ENCODE data around the gene CD8B.

The CD8B gene

DNA sequence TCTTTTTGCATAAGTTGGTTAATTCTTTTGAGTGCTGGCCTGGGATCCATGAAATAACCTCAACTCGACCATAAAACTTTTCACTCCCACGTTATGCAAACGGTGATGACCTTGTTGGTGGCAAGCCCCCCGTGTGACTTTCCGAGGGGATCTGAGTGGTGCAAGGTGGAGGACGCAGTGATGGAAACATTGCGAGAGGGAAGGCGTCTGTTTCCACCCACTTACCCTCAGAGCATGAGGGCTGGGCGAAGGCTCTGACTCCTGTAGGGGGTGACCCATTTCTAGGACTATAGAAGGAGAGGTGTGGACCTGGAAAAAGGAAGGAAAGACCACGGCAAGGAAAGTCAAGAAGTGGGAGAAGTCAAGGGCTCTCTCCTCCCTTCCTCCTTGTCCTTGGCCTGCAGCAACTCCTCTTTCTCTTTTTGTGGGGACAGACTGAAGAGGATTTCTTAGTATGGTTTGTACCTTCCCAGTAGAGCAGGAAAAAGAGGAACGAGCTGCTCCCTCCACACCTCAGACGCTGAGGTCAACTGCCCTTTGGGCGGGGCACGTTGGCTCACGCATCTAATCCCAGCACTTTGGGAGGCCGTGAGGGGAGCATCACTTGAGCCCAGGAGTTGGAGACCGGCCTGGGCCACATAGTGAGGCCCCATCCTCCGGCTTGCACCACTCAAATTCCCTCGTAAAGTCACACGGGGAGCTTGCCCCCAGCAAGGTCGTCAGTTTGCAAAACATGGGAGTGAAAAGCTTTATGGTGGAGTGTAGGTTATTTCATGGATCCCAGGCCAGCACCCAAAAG lies 55.4 kb downstream of the CD8B start:
- no peak for DNase-seq (ENCODE audit: low spot score)

DNA sequence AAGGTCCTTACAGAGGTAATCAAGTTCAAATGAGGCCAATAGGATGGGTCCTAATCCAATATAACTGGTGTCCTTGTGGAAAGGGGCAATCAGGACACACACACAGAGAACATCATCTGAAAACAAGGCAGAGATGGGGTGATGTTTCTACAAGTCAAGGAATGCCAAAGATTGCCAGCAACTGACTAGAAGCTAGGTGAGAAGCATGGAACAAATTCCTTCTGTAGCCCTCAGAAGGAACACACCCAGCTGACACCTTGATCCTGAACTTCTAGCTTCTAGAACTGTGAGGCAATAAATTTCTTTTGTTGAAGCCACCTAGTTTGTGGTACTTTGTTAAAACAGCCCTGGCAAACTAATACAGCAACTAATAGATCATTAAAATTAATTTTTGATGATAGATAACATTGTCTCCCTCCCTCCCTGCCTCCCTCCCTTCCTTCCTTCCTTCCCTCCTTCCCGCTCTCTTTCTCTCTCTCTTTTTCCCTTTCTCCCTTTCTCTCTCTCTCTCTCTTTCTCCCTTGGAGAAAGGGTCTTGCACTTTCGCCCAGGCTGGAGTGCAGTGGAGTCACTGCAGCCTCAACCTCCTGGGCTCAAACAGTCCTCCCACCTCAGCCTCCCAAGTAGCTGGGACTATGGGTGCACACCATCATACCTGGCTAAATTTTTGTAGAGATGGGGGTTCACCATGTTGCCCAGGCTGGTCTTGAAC lies 60.7 kb downstream of the CD8B start:
- DNase-seq (ENCODE audit: low spot score) = no peak

DNA sequence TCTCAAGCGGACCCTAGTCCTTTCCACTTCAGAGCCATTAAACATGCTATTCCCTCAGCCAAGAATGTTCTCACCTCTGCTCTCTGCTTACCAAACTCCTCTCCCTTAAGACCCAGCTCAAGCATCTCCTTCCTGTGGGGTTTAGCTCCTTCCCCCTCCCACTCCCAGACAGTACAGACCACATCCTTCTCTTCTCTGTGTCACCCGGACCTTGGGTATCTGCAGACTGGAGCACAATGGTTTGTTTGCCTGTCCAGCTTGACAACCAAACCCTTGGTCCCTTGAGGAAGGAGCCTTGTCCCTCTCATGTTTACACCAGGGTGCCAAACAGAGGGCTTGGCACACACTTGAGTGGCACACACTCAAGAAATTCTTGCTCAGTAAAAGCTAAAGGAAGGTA lies 66.8 kb downstream of the CD8B start:
- no peak for DNase-seq (ENCODE audit: low spot score)

DNA sequence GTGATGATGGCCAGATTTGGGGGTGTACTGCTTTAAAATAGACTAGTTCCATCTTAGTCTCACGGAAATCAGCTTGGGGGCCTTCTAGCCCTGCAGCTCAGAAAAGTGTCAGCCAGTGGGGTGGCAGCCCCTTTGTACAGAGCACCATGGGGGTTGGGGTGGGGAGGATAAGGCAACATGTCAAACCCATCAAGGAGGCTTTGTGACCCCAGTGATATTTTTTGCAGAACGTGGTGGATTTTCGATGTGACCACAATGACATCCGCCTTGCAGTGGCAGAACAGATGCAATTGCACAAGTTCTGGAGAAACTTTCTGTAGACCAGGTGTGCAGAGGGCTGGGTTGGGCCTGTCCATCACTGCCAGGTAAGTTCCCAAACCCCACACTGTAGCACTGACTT lies 67.9 kb downstream of the CD8B start:
- DNase-seq (ENCODE audit: low spot score) = no peak

GRCh38 chr2:86791573-86791972 lies 70.1 kb downstream of the CD8B start:
- no peak for DNase-seq (ENCODE audit: low spot score)

DNA sequence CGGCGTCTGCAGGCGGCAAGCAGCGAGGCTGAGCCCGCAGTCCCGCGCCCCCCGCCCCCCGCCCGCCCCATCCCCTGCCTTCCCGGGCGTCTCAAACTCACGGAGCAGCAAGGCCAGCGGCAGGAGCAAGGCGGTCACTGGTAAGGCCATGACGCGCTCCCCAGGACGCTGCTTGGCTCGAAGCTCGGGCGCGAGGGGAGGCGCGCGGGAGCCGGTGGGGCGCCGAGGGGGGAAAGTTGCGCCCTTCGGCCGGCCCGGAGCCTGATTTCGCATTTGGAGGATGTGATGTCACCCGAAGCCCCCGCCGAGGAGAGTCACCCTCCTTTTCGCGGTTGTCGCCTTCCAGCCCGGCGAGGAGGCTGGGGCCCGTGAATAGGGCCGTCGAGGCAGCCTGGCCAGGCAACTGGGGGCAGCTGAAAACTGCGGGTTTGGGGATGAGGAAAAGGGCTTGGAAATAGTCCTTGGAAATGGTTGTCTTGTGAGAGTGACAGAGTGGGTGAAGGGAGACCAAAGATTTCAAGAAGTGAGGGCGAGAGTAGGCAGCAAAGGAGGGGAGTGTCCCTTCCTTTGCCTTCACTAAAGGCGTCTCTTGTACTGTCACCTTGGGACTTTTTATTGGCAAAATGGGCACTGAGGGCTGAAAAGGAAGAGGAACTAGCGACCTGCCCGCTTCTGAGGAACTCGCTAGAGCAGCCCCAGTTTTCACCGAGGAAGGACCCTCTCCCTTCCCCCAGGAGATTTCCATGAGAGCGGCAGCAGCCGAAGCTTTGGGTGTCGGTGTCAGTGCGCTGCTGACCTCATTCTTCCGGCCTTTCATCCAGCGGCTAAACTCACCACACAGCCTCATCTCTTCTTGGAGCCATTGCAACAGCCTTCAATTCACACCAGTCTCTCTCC lies 70.8 kb downstream of the CD8B start, which contains the start of gene CD8A:
TSS of gene CD8A (minus strand) at position 238 of the 897 bp plus-strand sequence. CDS start at position 150, 88 bp downstream.
- DNase-seq (ENCODE audit: low spot score) = no peak

- DNase-seq (ENCODE audit: low spot score) = no peak
These were observed 71.5 kb downstream of the CD8B start for GRCh38 chr2:86790134-86790675.

DNA sequence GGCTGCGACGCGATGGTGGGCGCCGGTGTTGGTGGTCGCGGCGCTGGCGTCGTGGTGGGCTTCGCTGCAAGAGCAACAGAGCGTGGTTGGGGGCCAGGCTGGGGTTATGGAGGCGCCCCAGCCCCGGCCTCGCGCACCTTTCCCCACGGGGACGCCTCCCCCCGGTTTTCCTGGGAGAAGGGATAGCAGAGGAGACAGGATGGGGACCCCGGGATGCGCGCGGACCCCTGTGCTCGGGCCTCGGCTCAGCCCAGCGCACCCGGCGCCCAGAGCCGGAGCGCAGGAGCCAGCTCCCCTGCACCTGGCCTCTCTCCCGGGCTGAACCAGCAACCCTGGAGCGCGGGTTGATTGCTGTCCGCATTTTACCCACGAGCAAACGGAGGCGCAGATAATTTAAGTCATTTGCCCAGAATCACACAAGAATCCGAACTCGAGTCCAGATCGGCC lies 72.0 kb downstream of the CD8B start:
- no peak for DNase-seq (ENCODE audit: low spot score)

DNA sequence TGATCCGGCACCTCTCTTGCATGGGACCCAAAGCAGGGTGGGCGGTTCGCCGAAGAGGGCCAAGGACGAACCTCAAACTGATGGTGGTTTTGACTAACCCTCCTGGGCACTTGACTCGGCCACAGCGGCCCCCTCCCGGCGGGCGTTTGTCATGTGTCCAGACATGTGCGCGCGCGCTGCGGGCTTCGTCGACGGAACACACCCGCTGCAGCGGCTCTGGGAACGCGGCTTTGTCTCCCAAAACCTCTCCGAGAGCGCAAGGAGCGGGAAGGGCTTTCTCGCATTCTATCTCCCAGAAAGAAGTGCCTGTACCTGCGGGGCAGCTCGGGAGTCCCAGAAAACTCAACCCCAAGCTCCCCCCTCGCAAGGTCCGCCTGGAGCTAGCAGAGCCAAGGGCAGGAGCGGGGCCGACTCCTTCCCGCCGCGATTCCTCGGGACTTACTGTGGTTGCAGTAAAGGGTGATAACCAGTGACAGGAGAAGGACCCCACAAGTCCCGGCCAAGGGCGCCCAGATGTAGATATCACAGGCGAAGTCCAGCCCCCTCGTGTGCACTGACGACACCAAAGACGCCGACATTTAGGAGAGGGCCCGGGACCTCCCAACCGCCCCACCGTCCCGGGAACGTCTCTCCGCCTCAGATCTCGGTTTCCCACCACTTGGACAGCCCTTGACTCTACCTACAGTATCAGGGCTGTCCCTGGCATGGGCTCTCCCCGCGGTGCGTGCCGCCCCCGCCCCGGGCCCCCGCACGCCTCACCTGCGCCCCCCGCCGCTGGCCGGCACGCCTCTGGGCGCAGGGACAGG lies 72.6 kb downstream of the CD8B start:
- DNase-seq (ENCODE audit: low spot score) = no peak

GRCh38 chr2:86788165-86788564 lies 73.5 kb downstream of the CD8B start:
- no peak for DNase-seq (ENCODE audit: low spot score)

DNA sequence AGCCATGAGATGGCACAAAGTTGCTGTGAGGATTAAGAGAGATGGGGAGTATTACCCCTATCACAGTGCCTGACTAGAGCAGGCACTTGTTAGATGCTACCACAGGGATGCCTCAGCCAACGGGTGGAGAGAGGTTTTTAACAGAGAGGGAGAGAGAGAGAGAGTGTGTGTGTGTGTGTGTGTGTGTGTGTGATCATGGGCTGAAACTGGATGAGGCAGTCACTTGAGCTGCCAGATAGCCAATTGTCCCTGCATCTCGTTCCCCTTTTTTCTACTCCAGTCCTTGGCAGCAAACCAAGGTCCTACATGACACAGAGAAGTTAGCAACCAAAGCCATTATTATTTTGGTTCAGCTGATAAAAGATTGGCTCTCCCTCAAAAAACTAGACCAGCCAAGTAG lies 74.0 kb downstream of the CD8B start:
- DNase-seq (ENCODE audit: low spot score) = no peak

DNA sequence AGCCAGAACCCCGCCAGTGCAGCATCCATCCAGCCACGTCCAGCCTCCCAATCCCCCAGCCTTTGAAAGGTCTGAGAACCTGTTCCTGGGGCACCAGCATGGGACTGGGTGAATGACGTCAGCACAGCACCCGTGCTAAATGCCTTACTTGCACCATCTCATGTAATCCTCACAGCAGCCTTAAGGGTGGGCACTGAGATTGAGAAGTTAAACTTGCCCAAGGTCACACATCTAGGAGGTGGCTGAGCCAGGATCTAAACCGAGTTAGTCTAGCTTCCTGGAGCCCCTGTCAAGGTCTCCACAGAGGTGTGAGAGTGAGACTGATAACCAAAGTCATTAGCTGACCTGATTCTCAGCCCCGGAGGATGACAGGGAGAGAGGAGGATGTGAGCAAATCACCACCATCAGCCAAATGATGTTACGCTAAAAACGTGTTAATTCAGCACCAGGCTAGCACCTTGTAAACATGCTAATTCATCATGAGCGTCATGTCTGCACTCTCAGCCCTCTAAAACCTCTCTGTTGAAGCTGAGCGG lies 75.6 kb downstream of the CD8B start:
- no peak for DNase-seq (ENCODE audit: low spot score)

DNA sequence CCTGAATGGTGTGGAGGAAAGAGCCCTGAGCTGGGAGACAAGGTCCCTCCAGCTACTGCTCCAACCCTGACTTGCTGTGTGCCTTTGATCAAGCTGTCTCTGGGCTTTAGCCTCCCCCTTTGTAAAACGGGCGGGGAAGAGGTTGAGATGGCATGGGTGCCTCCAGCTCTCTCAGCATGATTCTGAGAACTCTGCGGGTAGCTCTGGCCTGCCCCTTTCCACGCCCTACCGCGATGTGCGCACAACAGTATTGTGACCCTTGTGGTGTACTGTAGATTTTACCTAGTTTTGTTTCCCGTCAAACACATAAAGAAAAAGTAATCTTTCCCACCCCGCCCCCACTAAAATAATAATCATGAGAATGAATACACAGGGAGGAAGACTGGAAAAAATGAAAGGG lies 76.2 kb downstream of the CD8B start:
- no peak for DNase-seq (ENCODE audit: low spot score)

DNA sequence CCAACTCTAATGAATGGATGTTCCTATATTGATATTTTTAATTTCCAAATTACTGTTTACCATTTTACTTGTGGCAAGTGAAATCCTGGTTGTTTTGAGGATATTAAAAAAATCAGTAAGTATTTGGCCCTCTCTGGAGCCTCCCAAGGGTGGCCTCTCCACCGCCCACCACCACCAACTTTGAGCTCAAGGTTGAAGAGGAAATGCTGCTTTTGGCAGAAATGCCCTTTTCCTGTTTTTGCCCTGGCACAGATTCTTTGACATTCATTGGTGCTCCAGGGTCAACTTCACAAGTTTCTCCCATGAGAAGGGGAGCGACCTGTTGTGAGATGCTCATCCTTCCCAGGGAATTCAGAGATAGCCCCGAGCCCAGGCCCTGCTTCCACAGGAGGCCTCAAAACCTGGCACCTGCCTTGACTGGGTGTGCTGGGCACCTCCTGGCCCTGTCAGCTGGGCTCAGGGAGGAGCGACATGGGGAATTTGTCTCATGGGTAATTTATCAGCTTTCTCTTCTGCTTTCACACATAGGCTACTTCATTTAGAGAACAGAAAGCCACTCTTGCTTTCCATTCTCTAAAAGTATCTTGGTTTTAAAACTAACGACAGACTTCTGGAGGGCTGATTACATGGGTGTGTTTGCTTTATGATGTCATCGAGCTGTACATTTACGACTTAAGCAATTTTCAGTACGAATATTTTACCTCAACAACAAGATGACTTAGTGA lies 77.9 kb downstream of the CD8B start:
- DNase-seq (ENCODE audit: low spot score) = no peak

DNA sequence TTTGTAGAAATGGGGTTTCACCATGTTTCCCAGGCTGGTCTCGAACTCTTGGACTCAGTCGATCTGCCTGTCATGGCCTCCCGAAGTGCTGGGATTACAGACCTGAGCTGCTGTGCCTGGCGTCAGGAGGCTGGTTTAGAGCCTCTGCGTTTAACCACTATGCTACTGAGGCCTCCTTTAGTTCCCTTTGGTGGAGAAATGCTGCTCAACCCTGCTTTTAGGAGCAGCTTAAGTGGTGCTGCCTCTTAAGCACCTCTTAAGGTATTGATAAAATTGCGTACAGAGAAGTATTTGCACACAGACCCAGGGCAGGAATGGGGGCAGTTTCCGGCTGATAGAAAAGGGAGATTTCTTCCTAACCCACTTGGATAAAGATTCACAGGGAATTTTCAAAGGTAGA lies 78.9 kb downstream of the CD8B start:
- DNase-seq (ENCODE audit: low spot score) = no peak

DNA sequence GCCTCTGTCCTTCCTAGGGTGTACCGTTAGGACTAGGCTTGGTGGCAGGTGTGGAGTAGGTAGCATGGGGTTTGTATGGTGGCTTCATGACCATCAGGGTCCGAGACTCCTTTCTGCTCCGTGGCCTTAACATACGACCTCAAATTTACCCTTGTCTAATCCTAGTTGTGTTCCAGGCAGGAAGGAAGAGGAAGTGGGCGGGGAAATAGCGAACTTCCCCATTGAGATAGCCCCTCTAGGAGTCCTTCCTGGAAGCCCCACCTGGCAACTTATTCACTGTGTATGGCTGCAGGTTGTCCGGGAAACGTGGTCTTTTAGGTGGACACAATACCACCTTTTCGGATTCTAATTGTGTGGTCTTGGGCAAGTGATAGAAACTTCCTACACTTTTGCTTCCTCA lies 80.3 kb downstream of the CD8B start:
- no peak for DNase-seq (ENCODE audit: low spot score)

DNA sequence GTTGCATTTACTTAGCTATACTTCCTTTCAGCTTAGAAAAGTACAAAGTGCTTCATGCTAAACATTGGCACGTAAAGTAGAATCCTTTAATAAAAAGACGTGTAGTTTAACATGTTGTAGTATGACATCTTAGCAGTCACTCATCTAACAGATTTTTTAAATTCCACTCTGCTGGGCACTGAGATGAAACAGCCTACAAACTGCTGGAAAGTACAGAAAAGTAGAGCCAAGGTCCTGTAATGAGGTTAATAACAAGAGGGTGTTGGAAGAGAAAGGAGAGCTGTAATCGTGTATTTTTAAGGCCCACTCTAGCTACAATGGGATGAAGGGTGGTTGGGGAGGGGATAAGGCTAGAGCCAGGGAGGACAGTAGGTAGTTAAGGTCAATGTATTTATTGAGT lies 81.7 kb downstream of the CD8B start:
- no peak for DNase-seq (ENCODE audit: low spot score)

- DNase-seq (ENCODE audit: low spot score) = no peak
These were observed 82.7 kb downstream of the CD8B start for GRCh38 chr2:86778957-86779356.

GRCh38 chr2:86776532-86776931 lies 85.2 kb downstream of the CD8B start:
- DNase-seq (ENCODE audit: low spot score) = no peak

GRCh38 chr2:86775338-86775737 lies 86.3 kb downstream of the CD8B start:
- DNase-seq (ENCODE audit: low spot score) = no peak

Measured in COLO829 (cell line).